ENCODE results near the gene PCMT1.

The PCMT1 gene

GRCh38 chr6:149856256-149856994, 106.9 kb downstream of the PCMT1 start:
- DNase-seq, result no peak

GRCh38 chr6:149857541-149857940, 108.0 kb downstream of the PCMT1 start:
- no peak for DNase-seq

- DNase-seq, result no peak
Observed at GRCh38 chr6:149859368-149859767, 109.8 kb downstream of the PCMT1 start.

- DNase-seq, result no peak
Observed at GRCh38 chr6:149859938-149860337, 110.4 kb downstream of the PCMT1 start.

GRCh38 chr6:149860513-149860833, 110.9 kb downstream of the PCMT1 start:
- DNase-seq, result no peak

Data from NCI-H510A (cell line).